HepG2 (cell line): ENCODE results near the gene SNN. TPM values are rescaled to one million over a fixed set of nuclear protein-coding genes. Genes with fewer than 3 reads are reported as not detected.

Source experiments
- ARID2 ChIP-seq: sonication (generic); formaldehyde crosslinking; IDR thresholded peaks from 2 replicates; pipeline ENCODE4 v1.8.1; 2022; ENCODE audit warnings: mild to moderate bottlenecking, missing genetic modification reagents, borderline replicate concordance
- ARID5B ChIP-seq: IDR thresholded peaks from 2 replicates; pipeline ENCODE4 v1.4.0; 2020; ENCODE audit warnings: mild to moderate bottlenecking, missing genetic modification reagents
- GLMP ChIP-seq: sonication (generic); formaldehyde crosslinking; IDR thresholded peaks from 2 replicates; pipeline ENCODE4 v1.9.0; 2021; ENCODE audit warnings: missing genetic modification reagents, mild to moderate bottlenecking, borderline replicate concordance
- HNRNPUL1 ChIP-seq: fragments of 200-400 bp; formaldehyde crosslinking; IDR thresholded peaks from 2 replicates; pipeline ENCODE4 v1.6.1; 2017; ENCODE audit warnings: low read depth, mild to moderate bottlenecking, low read length, moderate library complexity
- MAFF ChIP-seq: IDR thresholded peaks from 2 replicates; pipeline ENCODE4 v1.6.1; 2011; ENCODE audit warnings: low read depth, low read length, improper control_type of control experiment
- NR2F2 ChIP-seq: IDR thresholded peaks from 2 replicates; pipeline ENCODE4 v1.6.1; 2012; ENCODE audit warnings: low read depth, inconsistent platforms, borderline replicate concordance
- PAXIP1 ChIP-seq: sonication (generic); formaldehyde crosslinking; conservative IDR thresholded peaks from 2 replicates; pipeline ENCODE4 v1.4.0; 2020; ENCODE audit warnings: mild to moderate bottlenecking, missing genetic modification reagents, moderate library complexity
- POGZ ChIP-seq: sonication (generic); formaldehyde crosslinking; IDR thresholded peaks from 2 replicates; pipeline ENCODE4 v1.4.0; 2020; ENCODE audit warnings: mild to moderate bottlenecking, missing genetic modification reagents
- RELA ChIP-seq: sonication (generic); formaldehyde crosslinking; IDR thresholded peaks from 2 replicates; pipeline ENCODE4 v1.4.0; 2020; ENCODE audit warnings: missing genetic modification reagents
- SNAPC2 ChIP-seq: sonication (generic); formaldehyde crosslinking; IDR thresholded peaks from 2 replicates; pipeline ENCODE4 v1.8.1; 2022; ENCODE audit warnings: mild to moderate bottlenecking, missing genetic modification reagents
- TRIM22 ChIP-seq: fragments of 450-650 bp; IDR thresholded peaks from 2 replicates; pipeline ENCODE4 v1.6.1; 2017
- ZGPAT ChIP-seq: IDR thresholded peaks from 2 replicates; pipeline ENCODE4 v1.6.1; 2016; ENCODE audit warnings: mild to moderate bottlenecking
- ZNF768 ChIP-seq: sonication (generic); formaldehyde crosslinking; IDR thresholded peaks from 2 replicates; pipeline ENCODE4 v1.4.0; 2020; ENCODE audit warnings: missing genetic modification reagents
- ZNF782 ChIP-seq: sonication (generic); formaldehyde crosslinking; IDR thresholded peaks from 2 replicates; pipeline ENCODE4 v1.4.0; 2020; ENCODE audit warnings: missing genetic modification reagents, mild to moderate bottlenecking, borderline replicate concordance
- polyA plus RNA-seq, 8 experiments: library from polyadenylated mRNA; depleted of rRNA in 3 of 8; stranded (reverse) in 7 of 8; unstranded in 1 of 8; fragments of >200 nt; fragmentation: Illumina TruSeq in 4 of 8; extraction: Trizol in 4 of 8; gene quantifications; 2 replicates each; pipeline versions ENCODE4 v1.2.1 to v1.2.3, GENCODE V29; 2011 to 2016; ENCODE audit warnings: low read depth in 4 of 8, missing spikeins in 1 of 8, mixed read lengths in 1 of 8; ENCODE audit not compliant: insufficient read depth in 1 of 8
- total RNA-seq, 5 experiments: library from RNA; depleted of rRNA; stranded (reverse); fragments of >200 nt; fragmentation: Illumina TruSeq; extraction: Trizol; gene quantifications; 2 replicates each; pipeline ENCODE4 v1.2.3, GENCODE V29; 2016; ENCODE audit warnings: low read depth in 1 of 5
- TF ChIP-seq, protein P1 (sequence below): sonication (generic); formaldehyde crosslinking; IDR thresholded peaks from 2 replicates; pipeline ENCODE4 v1.4.0; 2020; ENCODE audit warnings: missing genetic modification reagents

SNN gene
- total and polyA plus RNA-seq, 2 of the 13 experiments (the other 11 are each of a cell fraction or from before 2014, with no cell fraction given) = 5.2 to 8.4 TPM

- TF ChIP-seq PAXIP1 (CRISPR knock-in tag) = peak; percentile 49; the same call in 1 of the 2 replicates
- TF ChIP-seq ZGPAT = no peak
- TF ChIP-seq, protein P1, sequence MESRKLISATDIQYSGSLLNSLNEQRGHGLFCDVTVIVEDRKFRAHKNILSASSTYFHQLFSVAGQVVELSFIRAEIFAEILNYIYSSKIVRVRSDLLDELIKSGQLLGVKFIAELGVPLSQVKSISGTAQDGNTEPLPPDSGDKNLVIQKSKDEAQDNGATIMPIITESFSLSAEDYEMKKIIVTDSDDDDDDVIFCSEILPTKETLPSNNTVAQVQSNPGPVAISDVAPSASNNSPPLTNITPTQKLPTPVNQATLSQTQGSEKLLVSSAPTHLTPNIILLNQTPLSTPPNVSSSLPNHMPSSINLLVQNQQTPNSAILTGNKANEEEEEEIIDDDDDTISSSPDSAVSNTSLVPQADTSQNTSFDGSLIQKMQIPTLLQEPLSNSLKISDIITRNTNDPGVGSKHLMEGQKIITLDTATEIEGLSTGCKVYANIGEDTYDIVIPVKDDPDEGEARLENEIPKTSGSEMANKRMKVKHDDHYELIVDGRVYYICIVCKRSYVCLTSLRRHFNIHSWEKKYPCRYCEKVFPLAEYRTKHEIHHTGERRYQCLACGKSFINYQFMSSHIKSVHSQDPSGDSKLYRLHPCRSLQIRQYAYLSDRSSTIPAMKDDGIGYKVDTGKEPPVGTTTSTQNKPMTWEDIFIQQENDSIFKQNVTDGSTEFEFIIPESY (CRISPR knock-in tag) = peak; percentile 84; the same call in 1 of the 2 replicates
- peak; percentile 80 for TF ChIP-seq ARID5B
- no peak for TF ChIP-seq TRIM22
- no peak for TF ChIP-seq ARID2 (CRISPR knock-in tag)
- no peak for TF ChIP-seq GLMP (CRISPR knock-in tag)
- no peak for TF ChIP-seq MAFF
- TF ChIP-seq ZNF782 (CRISPR knock-in tag) = no peak
- TF ChIP-seq NR2F2 = peak; percentile 80
- no peak for TF ChIP-seq ZNF768 (CRISPR knock-in tag)
- no peak for TF ChIP-seq HNRNPUL1
- 0 out of 2 replicates have a peak, but pooled peaks have one; percentile 17 for TF ChIP-seq POGZ (CRISPR knock-in tag)
- TF ChIP-seq RELA = no peak
- no peak for TF ChIP-seq SNAPC2 (CRISPR knock-in tag)
These were observed 32.2 kb downstream of the SNN start (continued) for GRCh38 chr16:11700264-11701029.
